ENCODE data around the gene CCNL1. TPM values are rescaled to one million over a fixed set of nuclear protein-coding genes. Genes with fewer than 3 reads are reported as not detected.

The CCNL1 gene
- total and polyA plus RNA-seq, 2 of the 8 experiments (the other 6 are each of a cell fraction or from before 2014, with no cell fraction given): 64.5 to 68.6 TPM

DNA sequence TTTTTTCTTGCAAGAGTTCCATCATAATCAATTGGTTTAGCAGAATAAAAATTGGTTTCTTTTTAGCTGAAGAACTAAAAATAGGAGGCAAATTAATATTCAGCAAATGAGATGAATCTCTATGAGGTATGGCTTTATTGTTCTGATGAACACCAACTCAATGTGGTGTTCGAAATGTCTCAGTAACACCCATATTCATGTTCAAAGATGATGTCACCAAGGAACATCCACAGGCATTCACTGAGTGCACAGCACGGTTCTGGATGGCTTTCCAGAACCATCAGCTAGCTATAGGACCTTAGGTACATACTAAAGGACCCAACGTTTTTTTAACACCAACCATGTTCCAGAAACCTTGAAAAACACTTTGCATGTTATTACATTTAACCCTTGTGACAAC is 42.7 kb downstream of the CCNL1 start:
- no peak overlapping the region for H3K4me2 ChIP-seq (ENCODE audit: insufficient read depth in 1 of 2, low read depth in 2 of 2, low read length in 2 of 2)
- H2BK120ac ChIP-seq (replicated peaks; ENCODE audit: low read depth, low read length): no peak overlapping the region
- no peaks in the 10 kb centered on the region for H4K20me1 ChIP-seq (replicated peaks in 1 of 2; ENCODE audit: control insufficient read depth in 1 of 2, insufficient read depth in 2 of 2, low read length in 2 of 2)
- no peak overlapping the region for H3K4ac ChIP-seq (replicated peaks; ENCODE audit: insufficient read length, low read depth, low read length)
- no peak overlapping the region for H3K4me3 ChIP-seq (ENCODE audit: extremely low read depth in 1 of 4, insufficient read depth in 2 of 4, low read depth in 3 of 4, low read length in 4 of 4)
- no peaks in the 10 kb centered on the region; a peak in 1 of 7 replicates for H3K27me3 ChIP-seq (replicated peaks in 1 of 4; ENCODE audit: control insufficient read depth in 3 of 4, extremely low read depth in 1 of 4, insufficient read depth in 3 of 4, low read length in 3 of 4)
- DNase-seq (ENCODE audit: low read depth in 1 of 2, low spot score in 2 of 2): no peak
- ChIA-PET POLR2A (ENCODE audit: partially characterized antibody) (interaction anchor here (0.5 kb wide), 1 partner anchor 14 kb away, joined by 3 read pairs; no protein-coding TSS in a partner anchor), CTCF (ENCODE audit: partially characterized antibody) (interaction anchor here (0.6 to 56.4 kb wide), 4 partner anchors 12 to 1301 kb away, joined by 3 to 1014 read pairs (median 509); no protein-coding TSS in a partner anchor)
- no peak overlapping the region for H2AK5ac ChIP-seq (ENCODE audit: low read depth, low read length)
- WGBS, 2 experiments (ENCODE audit: extremely low coverage in 1 of 2, insufficient coverage in 1 of 2, insufficient read length in 1 of 2, insufficient replicate concordance in 2 of 2, low coverage in 1 of 2, low lambda C conversion rate in 2 of 2, missing lambda C conversion rate in 1 of 2): 84% methylated on average over 3 of the region's 3 CpGs; no CpG with 5 or more reads in 1 of the 2 experiments
- no peaks in the 10 kb centered on the region for H3K9me3 ChIP-seq (ENCODE audit: insufficient read depth in 2 of 2, low read depth in 1 of 2, low read length in 1 of 2)
- no peak overlapping the region for H3K23ac ChIP-seq (ENCODE audit: insufficient read length)
- H3K14ac ChIP-seq (ENCODE audit: insufficient read length): no peak overlapping the region
- H4K8ac ChIP-seq (ENCODE audit: extremely low read depth, insufficient read depth, low read length): no peak overlapping the region
- no peak overlapping the region for H2BK5ac ChIP-seq (ENCODE audit: low read depth, low read length)
- H3K79me2 ChIP-seq (ENCODE audit: control insufficient read depth in 1 of 2, insufficient read depth in 2 of 2, low read length in 2 of 2): no peaks in the 10 kb centered on the region
- H3K36me3 ChIP-seq (ENCODE audit: control insufficient read depth in 2 of 4, insufficient read depth in 4 of 4, low read length in 3 of 4): no peaks in the 10 kb centered on the region
- no peak overlapping the region for H2BK15ac ChIP-seq (ENCODE audit: low read length)
- H3K9ac ChIP-seq (replicated peaks in 1 of 4; ENCODE audit: extremely low read depth in 1 of 4, low read depth in 3 of 4, low read length in 3 of 4): no peak overlapping the region
- H2BK12ac ChIP-seq (ENCODE audit: low read depth, low read length): no peak overlapping the region
- H3K23me2 ChIP-seq (ENCODE audit: low read depth, low read length): no peaks in the 10 kb centered on the region; the same call in 1 of the 2 replicates
- no peak overlapping the region for H2BK20ac ChIP-seq (ENCODE audit: low read length)
- FAIRE-seq: no peak
- no peak overlapping the region for H4K5ac ChIP-seq (ENCODE audit: insufficient read length, low read depth, low read length)
- no peak overlapping the region for H4K91ac ChIP-seq (replicated peaks; ENCODE audit: insufficient read length, low read length)
- H3K79me1 ChIP-seq (ENCODE audit: low read depth, low read length): no peaks in the 10 kb centered on the region
- TF ChIP-seq SAP30 (IDR thresholded peaks at IDR 0.05; ENCODE audit: insufficient read depth, insufficient replicate concordance, low read length) (no peak), POLR2A (IDR thresholded peaks at IDR 0.05; ENCODE audit: control extremely low read depth in 1 of 2, low read depth in 2 of 2, low read length in 2 of 2) (no peak), BCL11A (IDR thresholded peaks at IDR 0.05; ENCODE audit: low read depth in 2 of 2, low read length in 2 of 2) (no peak), JUND (IDR thresholded peaks at IDR 0.05; ENCODE audit: low read length) (no peak), ZNF274 (IDR thresholded peaks at IDR 0.05; ENCODE audit: borderline replicate concordance, extremely low read depth, low read length) (no peak), TAF1 (IDR thresholded peaks at IDR 0.05; ENCODE audit: low read depth, low read length) (no peak), SIN3A (conservative IDR thresholded peaks at IDR 0.05 in 1 of 2, IDR thresholded peaks at IDR 0.05 in 1 of 2; ENCODE audit: low read depth in 1 of 2, low read length in 2 of 2) (no peak), SIX5 (IDR thresholded peaks at IDR 0.05; ENCODE audit: low read depth, low read length) (no peak)
- TF ChIP-seq, protein P1, sequence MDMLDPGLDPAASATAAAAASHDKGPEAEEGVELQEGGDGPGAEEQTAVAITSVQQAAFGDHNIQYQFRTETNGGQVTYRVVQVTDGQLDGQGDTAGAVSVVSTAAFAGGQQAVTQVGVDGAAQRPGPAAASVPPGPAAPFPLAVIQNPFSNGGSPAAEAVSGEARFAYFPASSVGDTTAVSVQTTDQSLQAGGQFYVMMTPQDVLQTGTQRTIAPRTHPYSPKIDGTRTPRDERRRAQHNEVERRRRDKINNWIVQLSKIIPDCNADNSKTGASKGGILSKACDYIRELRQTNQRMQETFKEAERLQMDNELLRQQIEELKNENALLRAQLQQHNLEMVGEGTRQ (IDR thresholded peaks at IDR 0.05; ENCODE audit: low read length): no peak
- TF ChIP-seq, protein P2, sequence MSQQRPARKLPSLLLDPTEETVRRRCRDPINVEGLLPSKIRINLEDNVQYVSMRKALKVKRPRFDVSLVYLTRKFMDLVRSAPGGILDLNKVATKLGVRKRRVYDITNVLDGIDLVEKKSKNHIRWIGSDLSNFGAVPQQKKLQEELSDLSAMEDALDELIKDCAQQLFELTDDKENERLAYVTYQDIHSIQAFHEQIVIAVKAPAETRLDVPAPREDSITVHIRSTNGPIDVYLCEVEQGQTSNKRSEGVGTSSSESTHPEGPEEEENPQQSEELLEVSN (IDR thresholded peaks at IDR 0.05): no peak
- H3K27ac ChIP-seq (ENCODE audit: low read depth, low read length): no peak overlapping the region
- H3K18ac ChIP-seq (ENCODE audit: extremely low read depth, low read length): no peak overlapping the region
- no peak overlapping the region for H2AFZ ChIP-seq (ENCODE audit: low read length)
- no peak overlapping the region for H3K56ac ChIP-seq (replicated peaks; ENCODE audit: insufficient read length, low read depth, low read length)
- H3K4me1 ChIP-seq (replicated peaks in 1 of 4; ENCODE audit: control insufficient read depth in 3 of 4, insufficient read depth in 4 of 4, low read length in 3 of 4): no peaks in the 10 kb centered on the region; a peak in 1 of 7 replicates
